HG03103 (cell line): ENCODE results near the gene NHEJ1.

Source experiments
- ATAC-seq: cut with Tn5 transposase; IDR thresholded peaks from one replicate; pipeline ENCODE4 v1.9.1; 2021; ENCODE audit warnings: low read depth; ENCODE audit not compliant: unreplicated experiment

The NHEJ1 gene

DNA sequence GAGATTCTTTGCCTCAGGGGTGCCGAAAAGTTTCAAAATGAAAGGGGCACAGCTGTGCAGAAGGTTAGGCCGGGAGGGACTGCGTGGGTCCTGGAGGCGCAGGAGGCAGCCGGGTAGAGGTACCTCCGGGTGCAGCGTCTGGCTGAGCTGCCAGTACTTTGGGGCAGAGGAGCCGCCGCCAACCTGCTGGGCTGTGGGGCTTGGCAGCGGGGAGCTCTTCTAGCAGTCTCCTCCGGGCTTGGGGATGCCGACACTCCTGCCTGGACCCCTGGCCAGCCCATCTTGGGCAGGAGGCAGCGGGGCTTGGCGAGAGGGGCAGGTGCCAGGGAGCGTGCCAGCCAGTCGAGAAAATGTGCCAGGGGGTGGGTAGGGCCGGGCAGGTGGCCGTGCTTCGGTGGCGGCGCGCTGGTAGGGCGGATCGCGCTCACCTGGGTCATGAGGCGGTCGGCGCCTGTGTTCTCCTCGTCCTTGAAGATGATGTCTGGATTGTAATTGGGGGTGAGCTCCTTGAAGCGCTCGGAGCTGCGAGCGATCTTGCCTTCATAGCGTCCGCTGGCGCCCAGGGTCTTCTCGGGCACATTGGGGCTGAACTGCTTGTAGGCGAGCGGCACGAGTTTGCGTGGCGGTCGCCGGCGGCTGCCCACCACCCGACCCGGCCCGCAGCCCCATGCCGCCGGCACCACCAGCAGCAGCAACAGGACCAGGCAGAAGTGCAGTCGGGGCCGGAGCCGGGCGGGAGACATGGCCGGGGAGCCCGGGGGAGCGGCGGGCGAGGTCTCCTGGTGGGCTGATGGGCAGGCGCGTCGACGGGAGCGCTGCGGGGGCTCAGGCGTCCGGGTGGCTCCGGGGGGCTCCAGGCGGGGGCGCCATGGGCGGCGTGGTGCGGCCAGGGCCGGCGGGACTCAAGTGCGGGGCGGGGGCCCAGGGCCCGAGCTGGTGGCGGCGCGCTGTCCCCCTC is 100.6 kb downstream of the NHEJ1 start:
- ATAC-seq: no peak

DNA sequence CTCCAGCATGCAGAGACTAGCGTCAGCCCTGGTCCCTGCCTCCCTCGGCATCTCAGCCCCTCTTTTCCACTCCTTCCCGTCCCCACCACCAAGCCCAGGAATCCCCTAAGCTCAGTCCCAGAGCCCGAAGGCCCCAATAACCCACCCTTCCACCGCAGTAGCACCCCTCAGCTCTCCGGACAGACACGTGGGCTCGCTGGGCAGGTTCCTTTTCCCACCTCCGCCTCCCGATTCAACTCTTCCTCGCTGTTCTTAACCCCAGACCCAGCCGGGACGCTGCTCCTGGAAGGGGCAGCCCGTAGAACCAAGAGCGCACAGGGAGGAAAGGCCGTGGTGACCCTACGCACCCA is 101.3 kb downstream of the NHEJ1 start:
- ATAC-seq: no peak

DNA sequence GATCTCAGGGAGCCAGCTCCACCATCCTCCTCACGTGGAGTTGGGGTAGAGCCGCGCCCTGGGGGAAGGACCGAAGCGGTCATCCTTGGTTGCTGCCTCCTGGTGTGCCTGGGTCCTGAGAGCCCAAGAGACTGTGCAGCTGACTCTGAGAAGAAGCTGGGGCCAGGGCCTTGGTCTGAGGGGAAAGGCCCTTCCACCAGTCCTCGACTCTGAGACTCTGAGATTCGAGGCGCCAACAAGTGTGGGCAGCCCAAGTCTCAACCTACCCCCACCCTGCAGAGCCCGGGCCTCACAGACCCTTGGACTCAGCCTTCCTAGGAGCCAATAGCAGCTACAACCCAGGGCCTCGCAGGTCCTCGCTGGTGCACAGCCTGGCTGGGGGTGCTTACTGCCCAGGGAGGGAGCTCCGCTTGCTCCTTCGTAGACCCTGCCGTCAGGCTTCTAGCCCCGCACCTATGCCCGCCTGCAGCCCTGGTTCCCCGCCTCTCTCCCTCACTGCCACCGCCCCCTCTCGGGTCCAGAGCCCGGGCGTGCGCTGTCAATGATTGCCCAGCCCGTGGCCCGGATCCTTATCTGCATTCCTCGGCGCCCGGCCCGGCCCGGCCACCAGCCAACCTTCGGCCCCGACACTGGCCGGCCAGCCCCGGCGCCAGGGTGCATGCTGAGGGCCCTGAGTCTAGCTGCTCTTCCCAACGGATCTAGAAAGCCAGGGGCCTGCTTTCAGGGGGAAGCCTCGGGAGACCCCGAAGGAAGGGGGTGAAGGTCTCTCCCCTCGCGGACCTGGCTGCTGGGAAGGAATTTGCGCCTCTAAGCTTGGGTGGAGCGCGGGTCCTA is 101.9 kb downstream of the NHEJ1 start:
- no peak for ATAC-seq

DNA sequence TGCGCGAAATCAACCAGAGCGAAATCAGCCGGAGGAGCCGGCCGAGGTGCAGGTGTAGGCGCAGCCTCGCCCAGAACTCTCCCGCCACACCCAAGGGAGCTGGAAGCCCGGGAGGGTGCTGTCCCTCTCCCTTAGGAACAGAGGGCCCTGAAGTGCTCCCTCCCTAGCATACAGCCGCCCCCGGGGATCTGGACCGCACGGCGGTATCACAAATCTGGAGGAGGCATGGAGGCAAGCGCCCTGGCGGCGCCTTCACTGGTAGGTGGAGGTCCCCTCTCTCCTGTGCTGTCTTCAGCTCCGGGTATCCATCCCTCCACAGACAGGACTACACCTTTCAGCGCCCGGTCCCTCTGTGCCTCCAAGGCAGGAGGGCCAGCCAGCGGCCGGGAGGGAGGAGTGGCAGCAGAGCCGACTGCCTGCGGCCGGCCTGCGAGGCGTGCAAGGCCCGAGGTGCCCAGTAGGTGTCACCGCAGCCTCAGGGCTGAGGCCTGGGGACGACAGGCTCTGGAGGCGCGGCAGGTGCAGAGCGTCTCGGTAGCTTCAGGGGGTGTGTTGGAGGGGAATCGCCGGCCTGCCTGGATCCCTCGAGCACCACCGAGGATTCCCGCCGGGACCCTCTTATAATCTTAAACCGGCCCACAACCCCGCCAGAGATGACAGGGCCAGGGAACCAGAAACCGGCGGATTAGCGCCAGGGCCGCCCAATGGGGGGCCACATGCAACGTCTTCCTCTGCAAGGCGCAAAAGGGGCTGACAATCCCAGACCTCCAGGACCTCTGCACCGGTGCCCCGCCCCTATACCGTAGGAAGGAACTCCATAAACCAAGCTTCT is 102.7 kb downstream of the NHEJ1 start:
- peak; percentile 62 for ATAC-seq

DNA sequence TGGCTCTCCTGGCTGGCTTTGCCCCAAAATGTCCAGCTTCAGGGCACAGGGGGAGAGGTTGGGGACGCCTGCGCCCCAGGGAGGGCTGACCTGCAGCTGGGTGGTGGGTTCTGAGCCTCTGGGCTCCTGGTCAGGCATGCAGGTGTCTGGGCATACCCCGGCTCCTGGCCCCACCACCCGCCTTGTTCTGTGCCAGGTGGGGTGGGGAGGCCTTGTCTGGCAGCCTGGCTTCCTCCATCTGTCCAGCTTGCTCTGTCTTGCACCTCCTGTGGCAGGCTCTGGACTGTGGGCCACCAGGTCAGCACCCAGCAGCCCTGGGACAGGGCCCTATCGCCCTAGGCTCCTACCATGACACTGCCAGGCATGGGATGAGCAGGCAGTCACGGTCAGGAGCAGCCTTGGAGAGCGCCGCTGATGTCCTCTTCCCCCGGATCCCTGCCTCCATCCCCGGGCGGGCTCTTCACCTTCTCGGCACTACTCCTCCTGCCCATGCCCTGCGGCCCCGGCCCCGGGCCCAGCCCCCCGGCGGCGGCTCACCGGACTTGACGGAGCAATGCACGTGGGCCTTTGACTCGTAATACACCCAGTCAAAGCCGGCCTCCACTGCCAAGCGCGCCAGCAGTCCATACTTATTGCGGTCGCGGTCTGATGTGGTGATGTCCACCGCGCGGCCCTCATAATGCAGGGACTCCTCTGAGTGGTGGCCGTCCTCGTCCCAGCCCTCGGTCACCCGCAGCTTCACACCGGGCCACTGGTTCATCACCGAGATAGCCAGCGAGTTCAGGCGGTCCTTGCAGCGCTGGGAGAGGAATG is 103.5 kb downstream of the NHEJ1 start:
- ATAC-seq: no peak

DNA sequence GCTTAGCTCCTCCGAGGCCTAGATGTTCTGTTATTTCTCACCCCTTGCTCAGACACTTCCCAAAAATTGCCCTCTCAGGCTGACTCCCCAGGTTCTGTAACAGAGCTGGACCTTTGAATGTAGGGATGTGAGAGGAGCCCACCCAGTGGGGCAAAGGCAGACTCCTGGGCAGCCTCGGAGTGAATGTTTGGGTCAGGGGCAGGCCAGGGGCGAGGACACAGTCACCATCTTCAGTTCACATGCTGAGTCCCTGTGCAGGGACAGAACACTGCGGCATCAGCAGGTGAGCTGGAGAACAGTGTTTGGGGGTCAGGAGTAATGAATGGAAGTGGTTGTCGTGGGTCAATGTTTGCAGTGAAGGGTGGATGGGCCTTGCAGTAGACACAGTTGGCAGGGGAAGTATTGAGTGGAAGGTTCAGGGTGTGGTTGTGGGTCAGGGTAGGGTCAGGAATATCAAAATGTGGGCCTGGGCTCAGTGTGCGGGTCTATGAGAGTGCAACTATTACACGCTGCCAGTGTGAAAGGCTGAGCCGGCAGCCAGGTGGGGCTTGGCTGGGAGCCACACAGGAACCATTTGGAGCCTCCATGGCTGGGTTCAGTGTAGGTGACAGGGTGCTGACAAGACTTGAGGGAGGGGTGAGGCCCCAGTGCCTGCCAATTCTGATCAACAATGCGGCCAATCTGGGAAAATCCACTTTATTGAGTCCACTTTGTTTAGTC is 104.3 kb downstream of the NHEJ1 start:
- no peak for ATAC-seq

DNA sequence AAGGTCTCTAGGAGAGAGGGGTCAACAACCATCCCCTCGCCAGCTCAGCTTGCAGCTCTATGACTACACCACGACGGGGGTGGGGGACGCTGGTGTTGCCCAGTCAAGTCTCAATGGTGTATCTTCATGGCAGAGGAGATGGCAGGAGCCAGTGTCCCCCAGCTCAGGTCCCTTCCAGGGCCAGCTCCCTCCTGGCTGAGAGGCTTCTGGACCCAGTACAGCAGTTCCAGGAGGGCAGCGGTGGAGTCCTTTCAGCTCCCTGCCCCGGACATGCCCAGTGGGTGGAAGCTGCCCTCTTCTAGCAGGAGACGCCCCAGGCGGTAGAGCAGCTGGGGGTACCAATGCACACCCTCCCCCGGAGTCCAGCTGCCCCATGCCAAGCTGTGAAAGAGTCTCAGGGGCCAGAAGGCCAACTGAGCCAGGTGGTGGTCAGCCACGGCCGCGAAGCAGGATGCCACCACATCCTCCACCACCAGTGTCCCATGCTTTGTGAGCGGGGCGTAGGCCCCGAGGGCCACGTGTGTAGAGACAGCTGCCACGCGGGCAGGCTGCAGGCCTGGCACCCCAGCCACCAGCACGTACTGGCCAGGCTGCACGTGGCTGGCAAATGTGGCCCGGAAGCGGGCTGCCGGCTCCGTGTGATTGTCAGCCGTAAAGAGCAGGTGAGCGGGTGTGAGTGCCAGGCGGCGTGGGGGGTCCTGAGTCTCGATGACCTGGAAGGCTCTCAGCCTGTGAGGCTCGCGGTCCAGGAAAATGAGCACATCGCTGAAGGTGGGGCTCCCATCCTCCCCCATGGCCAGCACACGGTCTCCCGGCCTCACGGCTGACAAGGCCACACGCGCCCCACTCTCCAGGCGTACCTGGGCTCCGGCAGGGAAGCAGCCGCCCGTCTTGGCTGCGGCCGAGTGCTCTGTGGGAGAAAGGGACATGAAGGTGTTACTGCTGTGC is 105.4 kb downstream of the NHEJ1 start:
- ATAC-seq: no peak

DNA sequence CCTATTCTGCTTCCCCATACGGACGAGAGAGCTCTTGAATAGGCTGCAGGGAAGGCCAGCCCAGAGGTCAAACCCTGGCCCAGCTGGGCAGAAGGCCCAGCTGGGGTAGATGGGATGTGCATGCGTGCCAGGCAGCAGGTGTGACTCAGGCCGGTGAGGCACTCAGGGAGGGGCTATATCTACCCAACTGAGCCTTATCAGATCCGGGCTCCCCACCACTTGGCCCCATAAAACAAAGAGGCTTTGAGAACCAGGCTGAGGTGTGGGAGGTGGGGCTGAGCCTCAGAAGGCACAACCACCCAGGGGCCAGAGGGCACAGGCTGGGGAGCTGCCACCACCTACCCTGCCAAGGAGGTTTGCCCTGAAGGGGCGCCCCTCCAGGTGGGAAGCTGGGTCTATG is 111.3 kb downstream of the NHEJ1 start:
- ATAC-seq: no peak

DNA sequence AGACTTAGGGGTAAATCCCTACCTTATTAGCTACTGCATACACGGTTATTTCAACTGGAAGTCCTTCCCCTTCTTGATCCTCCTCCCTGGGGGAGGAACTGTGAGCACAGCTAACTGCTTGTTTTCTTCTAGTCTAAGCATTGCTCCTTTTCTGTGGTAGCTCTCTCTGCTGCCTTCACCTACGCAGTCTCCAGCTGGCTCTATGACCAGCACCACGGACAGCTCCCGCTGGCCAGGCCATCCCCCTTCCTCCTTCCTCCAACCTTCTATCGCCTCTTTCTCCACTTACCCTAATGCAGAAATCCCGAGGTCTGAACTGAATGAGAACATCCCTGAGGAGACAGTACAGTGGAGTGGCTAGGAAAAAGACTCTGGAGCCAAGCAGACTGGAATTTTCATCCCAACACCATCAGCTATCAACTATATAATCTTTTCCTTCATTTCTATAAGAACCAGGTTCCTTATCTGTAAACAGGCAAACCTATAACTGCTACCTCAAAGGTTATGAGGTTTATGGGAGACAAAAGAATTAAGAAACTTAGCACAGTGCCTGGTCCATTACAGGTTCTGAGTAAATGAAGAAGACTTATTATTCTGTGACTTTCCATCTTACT is 114.6 kb downstream of the NHEJ1 start:
- no peak for ATAC-seq

DNA sequence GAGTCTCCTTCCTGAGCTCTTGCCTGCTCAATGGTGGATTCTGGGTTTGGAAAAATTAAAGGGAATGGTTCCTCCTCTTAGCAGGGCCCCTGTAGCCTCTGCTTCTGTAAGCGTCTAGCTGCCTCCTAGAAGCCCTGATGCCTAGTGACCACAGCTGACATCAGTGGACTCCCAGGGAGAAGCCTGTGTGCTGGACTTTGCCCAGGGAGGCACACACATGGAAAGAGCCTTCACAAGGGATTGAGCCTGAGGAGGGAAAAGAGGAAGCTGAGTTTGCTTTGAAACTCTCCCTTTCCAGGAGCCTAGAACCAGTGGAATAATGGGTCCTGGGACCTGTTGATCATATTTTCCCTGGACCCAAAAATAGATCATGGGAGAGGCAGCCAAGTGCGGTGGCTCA is 117.9 kb downstream of the NHEJ1 start:
- ATAC-seq: no peak

DNA sequence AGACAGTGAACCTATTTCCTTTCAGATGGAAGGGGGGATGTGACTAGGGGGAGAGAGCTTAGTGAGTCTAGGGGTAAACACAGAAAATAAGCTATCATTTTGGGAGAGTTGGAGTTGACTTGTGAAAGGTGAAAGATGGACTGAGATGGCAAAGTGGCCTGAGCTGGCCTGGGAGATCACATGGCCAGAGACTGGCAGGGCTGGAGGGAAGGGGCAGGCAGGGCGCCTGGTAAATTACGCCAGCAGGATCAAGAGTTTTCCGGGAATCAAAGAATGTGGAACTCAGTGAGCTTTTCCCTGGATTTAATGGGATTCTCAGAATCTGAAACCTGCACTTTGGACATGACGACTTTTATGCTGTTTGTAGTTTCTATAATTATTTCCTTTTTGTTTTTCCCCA is 118.5 kb downstream of the NHEJ1 start:
- ATAC-seq: no peak

DNA sequence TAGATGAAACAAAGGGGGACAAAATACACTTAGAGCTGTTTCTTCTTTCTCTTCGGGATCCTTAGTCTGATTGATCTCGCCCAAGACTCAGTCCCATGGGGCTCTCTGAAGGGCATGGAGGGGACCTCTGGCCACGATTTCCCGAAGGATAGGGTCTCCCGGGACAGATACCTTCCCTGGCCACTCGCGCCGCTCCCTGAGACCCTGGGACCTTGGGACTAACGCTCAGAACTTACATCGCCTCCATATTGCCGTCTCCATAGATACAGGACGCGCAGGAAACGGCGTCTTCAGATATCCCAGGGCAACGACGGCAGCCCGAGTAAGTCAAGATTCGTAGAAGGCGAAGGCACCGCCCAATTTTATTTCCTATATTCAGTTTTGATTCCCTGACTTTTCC is 119.4 kb downstream of the NHEJ1 start, which contains the start of gene CFAP65:
Gene CFAP65 (minus strand): TSS at position 265 of the 400 bp plus-strand sequence. CDS start 2,468 bp downstream, outside the sequence.
- ATAC-seq: no peak

DNA sequence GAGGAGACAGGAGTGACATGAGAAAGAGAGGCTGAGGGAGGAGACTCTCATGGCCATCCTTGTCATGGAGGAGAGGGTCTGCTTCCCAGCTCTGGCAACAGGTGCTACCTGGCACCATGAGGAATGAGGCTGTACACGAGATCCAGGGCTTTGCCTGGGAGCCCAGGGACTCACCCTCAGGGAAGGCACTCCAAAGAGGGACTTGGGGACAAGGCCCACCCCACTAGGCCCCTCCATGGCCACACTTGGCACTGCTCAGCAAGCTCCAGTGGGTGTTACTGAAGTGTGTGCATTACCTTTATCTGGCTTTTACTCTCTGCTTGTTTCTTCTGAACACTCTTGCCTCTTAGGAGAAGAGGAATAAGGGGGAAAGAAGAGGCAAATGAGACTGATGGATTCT is 122.0 kb downstream of the NHEJ1 start:
- ATAC-seq: no peak

DNA sequence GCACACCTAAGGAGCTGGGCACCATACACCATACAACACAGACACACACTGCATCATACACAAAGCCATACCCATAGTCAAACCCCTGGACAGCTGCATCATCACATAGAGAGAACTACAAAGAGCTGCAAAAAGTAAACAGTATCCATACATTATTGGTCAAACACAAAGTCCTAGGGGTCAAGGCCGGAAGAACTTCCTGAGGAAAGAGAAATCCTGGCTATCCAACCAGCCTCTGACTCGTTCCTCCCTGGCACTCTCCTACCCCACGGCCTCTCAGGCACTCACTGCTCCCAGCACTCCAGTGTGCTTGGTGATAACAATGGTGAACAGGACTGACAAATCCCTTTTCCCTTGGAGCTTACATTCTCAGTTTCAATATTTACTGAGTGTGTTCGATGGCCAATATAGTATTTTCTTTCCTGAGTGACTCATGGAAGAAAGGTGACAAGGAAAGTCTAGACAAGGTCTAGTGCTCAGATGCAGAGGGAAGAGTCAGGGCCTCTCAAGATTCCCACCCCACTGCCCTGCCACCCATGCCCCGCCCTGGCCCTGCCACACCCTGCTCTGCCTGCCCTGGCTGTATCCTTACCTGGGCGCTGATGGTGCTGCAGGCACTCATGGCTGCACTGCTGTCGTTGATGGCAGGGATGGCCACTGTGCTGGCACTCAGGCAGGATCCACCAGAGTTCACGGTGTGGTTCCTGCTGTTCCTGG is 122.7 kb downstream of the NHEJ1 start:
- no peak for ATAC-seq

DNA sequence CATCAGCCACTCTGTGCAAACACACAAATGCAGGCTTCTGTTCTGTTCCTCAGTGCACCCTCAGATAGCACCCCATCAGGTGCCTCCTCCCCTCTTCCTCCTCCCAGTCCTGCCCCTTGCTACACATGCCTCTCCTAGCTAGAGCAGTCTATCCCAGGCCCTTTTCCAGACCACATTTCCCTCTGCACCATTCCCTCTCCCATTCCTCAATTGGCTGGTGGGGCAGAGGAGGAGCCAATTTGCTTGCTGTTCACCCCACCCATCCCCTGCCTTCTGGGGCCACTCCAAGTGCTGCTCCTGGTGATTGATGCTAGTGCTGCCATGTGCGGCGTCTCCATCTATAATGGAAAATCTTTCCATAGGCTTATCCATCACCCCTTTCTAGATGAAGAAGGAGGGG is 124.7 kb downstream of the NHEJ1 start:
- ATAC-seq: no peak

DNA sequence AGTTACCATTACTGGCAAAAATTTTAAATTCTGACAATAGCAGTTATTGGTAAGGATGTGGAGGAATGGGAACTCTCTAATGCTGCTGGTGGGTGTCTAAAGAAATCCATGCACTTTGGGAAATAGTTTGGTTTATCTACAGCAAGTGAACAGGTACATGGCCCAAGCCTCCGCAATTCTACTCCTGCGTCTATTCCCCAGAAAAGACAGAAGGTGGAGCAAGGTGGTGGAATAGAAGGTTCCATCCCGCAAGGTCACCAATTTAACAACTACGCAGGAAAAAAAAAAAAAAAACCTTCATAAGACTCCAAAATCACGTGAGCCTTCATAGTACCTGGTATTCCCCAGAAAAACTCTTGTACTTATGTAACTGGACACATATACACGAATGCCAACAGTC is 125.8 kb downstream of the NHEJ1 start:
- no peak for ATAC-seq
